GM12872 (cell line): ENCODE results near the gene CRYBG2.

Experiments
- TF ChIP-seq, protein P1 (sequence below): IDR thresholded peaks from 3 replicates; pipeline ENCODE4 v1.5.1; 2011; ENCODE audit warnings: low read depth, mild to moderate bottlenecking, low read length, moderate library complexity; ENCODE audit not compliant: insufficient read depth

Gene CRYBG2

DNA sequence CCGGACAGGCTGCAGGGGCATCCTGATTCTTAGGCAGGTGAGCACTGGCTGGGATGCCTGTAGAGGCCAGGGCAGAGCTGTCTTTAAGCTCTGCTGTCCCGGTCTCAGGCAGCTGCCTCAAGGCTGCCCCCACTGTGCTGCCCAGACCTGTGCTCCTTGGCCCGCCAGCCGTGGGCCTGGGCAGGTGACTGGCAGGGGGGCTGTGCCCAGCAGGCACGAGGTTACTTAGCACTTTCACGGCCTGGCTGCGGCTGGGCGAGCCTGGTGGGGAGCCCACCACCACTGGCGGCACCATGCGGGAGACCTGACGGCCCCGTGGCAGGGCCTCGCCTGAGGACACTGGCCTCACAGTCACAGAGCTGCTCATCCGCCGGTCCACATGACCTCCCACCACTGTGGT is 8.2 kb downstream of the CRYBG2 start:
- TF ChIP-seq, protein P1, sequence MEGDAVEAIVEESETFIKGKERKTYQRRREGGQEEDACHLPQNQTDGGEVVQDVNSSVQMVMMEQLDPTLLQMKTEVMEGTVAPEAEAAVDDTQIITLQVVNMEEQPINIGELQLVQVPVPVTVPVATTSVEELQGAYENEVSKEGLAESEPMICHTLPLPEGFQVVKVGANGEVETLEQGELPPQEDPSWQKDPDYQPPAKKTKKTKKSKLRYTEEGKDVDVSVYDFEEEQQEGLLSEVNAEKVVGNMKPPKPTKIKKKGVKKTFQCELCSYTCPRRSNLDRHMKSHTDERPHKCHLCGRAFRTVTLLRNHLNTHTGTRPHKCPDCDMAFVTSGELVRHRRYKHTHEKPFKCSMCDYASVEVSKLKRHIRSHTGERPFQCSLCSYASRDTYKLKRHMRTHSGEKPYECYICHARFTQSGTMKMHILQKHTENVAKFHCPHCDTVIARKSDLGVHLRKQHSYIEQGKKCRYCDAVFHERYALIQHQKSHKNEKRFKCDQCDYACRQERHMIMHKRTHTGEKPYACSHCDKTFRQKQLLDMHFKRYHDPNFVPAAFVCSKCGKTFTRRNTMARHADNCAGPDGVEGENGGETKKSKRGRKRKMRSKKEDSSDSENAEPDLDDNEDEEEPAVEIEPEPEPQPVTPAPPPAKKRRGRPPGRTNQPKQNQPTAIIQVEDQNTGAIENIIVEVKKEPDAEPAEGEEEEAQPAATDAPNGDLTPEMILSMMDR = no peak

DNA sequence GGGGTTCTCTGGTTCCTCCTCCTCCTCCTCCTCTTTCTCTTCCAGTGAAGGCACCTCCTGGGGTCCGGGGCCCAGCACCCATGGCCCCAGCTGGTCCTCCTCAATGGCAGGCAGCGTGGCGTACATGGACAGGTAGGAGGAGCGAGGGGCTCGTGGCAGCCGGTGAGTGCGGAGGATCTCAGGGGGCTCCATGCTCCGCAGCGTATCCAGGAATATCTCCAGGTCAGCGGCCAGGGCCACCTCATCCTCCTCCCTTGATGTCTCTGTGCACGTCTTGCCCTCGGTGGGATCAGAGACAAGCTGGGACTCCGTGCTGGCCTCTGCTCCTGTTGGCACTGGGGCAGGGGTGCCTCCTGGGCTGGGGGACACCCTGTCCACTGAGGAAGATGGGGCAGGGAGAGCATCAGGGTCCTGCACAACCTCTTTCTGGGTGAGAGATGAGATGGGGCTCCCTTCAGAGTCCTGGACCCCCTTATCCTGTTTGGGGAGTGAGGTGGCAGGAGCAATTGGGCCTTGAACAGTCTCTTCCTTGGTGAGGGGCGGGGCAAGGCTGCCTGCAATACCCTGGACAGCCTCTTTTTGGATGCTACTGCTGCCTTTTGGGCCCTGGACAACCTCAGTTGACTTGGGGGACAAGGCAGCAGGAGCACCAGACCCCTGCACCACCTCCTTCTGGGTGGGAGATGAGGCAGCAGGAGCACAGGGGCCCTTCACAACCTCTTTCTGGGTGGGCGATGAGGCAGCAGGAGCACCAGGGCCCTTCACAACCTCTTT is 9.6 kb downstream of the CRYBG2 start:
- TF ChIP-seq, protein P1 = no peak

DNA sequence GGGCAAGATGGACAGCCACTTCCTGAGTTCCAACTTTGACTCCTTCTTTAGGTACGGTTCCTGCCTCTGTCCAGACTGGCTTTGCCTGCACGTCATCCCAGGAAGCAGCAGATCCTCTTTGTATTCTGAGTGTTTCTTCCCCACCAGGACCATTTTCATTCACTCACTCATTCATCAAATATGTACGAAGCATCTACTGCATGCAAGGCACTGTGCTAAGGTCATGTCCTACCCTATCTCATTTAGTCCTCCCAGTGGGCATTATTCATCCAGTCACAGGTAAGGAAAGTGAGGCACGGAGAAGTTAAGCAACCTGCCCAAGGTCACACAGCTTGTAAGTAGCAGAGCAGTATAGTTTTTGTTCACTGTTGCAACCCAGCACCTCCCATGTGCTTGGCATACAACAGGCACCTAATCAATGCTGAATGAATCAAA is 13.9 kb downstream of the CRYBG2 start:
- TF ChIP-seq, protein P1 = no peak

DNA sequence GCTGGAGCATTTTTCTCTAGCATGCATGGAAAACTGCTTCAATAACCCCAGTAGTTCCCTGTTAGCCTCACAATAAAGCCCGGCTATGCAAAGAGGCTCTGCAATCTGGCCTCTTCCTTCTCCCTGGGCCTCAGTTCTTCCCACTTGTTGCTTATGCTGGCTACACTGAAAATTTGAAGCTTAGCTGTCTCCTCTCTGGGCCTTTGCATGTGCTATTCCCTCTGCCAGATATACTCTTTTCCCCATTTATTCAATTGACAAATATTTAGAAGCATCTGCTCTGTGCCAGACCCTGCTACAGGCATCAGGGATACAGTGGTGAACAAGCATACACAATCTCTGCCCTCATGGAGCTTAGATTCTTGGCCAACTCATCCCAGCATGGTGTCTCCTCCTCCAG is 15.3 kb downstream of the CRYBG2 start:
- TF ChIP-seq, protein P1 = no peak

DNA sequence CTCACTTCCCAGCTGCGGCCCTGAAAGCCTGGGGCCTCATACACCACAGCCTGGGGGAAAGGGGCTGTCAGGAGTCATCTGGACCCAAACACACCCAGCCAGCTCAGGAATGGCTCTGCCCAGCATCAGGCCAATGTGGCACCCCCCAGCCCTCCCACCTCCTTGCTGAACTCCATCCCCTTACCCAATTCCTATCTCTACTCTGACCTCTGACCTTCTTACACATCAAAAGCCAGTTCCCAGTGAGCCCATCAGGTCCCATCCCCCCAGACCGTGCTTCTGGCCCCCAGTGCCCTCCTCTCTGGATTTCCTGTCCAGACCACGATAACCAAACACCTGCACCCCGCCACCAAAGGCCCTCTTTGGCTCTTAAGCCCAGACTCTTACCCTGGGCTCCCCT is 16.3 kb downstream of the CRYBG2 start:
- TF ChIP-seq, protein P1 = no peak

DNA sequence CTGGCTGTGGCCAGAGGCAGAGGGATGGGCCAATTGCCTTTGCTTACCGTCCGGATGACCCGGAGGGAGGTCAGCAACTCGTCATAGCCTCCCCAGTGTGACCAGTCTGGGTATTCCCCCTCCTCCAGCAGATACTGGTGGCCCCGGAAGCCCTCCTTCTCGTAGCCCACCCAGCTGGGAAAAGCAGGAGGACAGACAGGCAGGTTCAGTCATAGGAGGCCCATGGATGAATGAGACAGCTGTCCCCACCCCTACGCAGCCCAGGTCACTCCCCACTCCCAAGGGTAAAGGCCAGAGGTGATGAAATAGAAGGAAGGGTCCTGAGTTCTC is 16.8 kb downstream of the CRYBG2 start:
- TF ChIP-seq, protein P1 = no peak

DNA sequence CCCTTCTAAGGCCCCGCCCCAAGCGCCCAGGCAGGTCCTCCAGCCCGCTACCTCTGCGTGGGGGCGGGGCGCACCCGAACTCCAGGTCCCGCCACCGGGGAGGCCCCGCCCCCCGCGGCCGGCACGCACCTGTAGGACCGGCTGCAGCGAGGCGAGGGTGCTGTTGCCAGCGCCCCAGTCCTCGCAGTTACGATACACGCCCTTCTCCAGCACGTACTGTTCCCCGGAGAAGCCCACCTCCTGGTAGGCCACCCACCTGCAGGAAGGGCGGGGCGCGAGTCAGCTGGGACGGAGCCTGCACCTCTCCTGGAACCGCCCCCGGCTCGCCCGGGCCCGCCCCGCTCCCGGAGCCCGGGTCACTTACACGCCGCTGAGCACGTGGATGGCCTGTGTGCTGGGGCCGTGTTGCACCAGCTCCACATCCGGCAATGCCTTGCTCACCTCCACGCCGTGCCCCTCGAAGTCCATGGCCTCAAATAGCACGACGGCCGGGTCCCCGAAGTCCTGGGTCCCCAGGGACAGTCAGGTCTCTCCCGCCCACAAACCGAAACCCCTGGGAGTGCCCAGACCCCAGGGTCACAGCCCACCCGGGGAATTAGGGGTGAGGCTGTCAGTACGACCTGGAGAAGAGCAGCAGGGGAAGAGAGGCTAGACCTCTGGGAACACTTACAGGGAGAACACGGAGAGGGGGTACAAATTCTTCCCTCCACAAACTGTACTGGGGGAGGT is 17.3 kb downstream of the CRYBG2 start:
- TF ChIP-seq, protein P1 = no peak
